SK-N-SH (cell line): ENCODE measurements around the gene CTDP1. TPM values are rescaled to one million over a fixed set of nuclear protein-coding genes. Genes with fewer than 3 reads are reported as not detected.

Source experiments
- CTCF ChIA-PET: fragments of 300-600, 350-600 bp; formaldehyde crosslinking; extraction: SDS; loops from one replicate; lab custom pipeline; 2021; lab: Yijun Ruan, JAX
- POLR2A ChIA-PET: fragments of 350-600 bp; sonication (Branson Sonifier 250); formaldehyde crosslinking; extraction: SDS; loops from one replicate; lab custom pipeline; 2020; ENCODE audit warnings: antibody characterized with exemption, inconsistent platforms; lab: Yijun Ruan, JAX
- DNase-seq: peaks from one replicate; pipeline ENCODE4 v3.0.0; 2012
- H2AFZ ChIP-seq: fragments of 200-600 bp; sonication (generic); 2 replicates; pipeline ENCODE4 v1.8.1; 2016; ENCODE audit warnings: antibody characterized with exemption, mild to moderate bottlenecking, low read depth
- H3F3A ChIP-seq: fragments of 200-600 bp; sonication (generic); replicated peaks from 2 replicates; pipeline ENCODE3; 2016; ENCODE audit warnings: antibody characterized with exemption, mild to moderate bottlenecking; ENCODE audit not compliant: insufficient read depth
- H3K27ac ChIP-seq, 2 experiments: fragments of 200-500 bp in 1 of 2; fragments of 200-600 bp in 1 of 2; sonication (Bioruptor generic) in 1 of 2; sonication (generic), shearing (Covaris generic) in 1 of 2; 2 replicates each; pipeline versions ENCODE4 v1.5.1 to v1.6.1; 2014 to 2016; ENCODE audit warnings: low read depth in 2 of 2, inconsistent platforms in 1 of 2, low read length in 1 of 2, mild to moderate bottlenecking in 1 of 2, mixed read lengths in 1 of 2
- H3K27me3 ChIP-seq: fragments of 200-600 bp; sonication (generic), shearing (Covaris generic); 2 replicates; pipeline ENCODE4 v1.6.1; 2016; ENCODE audit warnings: mixed run types; ENCODE audit not compliant: insufficient read depth
- H3K36me3 ChIP-seq, 2 experiments: fragments of 200-500 bp in 1 of 2; fragments of 200-600 bp in 1 of 2; sonication (Bioruptor generic) in 1 of 2; sonication (generic) in 1 of 2; replicated peaks in 1 of 2; 2 replicates each; pipeline versions ENCODE3 to v1.5.1; 2014 to 2016; ENCODE audit warnings: low read length in 1 of 2, mild to moderate bottlenecking in 1 of 2; ENCODE audit not compliant: insufficient read depth in 2 of 2, control insufficient read depth in 1 of 2
- H3K4me1 ChIP-seq, 2 experiments: fragments of 200-500 bp in 1 of 2; fragments of 200-600 bp in 1 of 2; sonication (Bioruptor generic) in 1 of 2; sonication (generic), shearing (Covaris generic) in 1 of 2; 2 replicates each; pipeline versions ENCODE4 v1.5.1 to v1.6.1; 2014 to 2016; ENCODE audit warnings: low read depth in 1 of 2, low read length in 1 of 2, mixed run types in 1 of 2; ENCODE audit not compliant: insufficient read depth in 2 of 2, control insufficient read depth in 1 of 2
- H3K4me2 ChIP-seq: fragments of 200-600 bp; sonication (generic), shearing (Covaris generic); 2 replicates; pipeline ENCODE4 v1.6.1; 2017; ENCODE audit warnings: mixed run types
- H3K4me3 ChIP-seq, 2 experiments: fragments of 200-500 bp in 1 of 2; fragments of 200-600 bp in 1 of 2; sonication (Bioruptor generic) in 1 of 2; sonication (generic), shearing (Covaris generic) in 1 of 2; 2 replicates each; pipeline versions ENCODE4 v1.5.1 to v1.8.1; 2014 to 2016; ENCODE audit warnings: low read depth in 2 of 2, inconsistent platforms in 1 of 2, low read length in 1 of 2, mild to moderate bottlenecking in 1 of 2, mixed read lengths in 1 of 2, moderate library complexity in 1 of 2
- H3K79me2 ChIP-seq: fragments of 200-600 bp; sonication (generic); 2 replicates; pipeline ENCODE4 v1.8.1; 2017; ENCODE audit warnings: mild to moderate bottlenecking; ENCODE audit not compliant: insufficient read depth
- H3K9ac ChIP-seq: fragments of 200-600 bp; sonication (generic); 2 replicates; pipeline ENCODE4 v1.6.1; 2017; ENCODE audit warnings: mixed run types
- H3K9me2 ChIP-seq: fragments of 200-600 bp; sonication (generic); 2 replicates; pipeline ENCODE4 v1.6.1; 2017; ENCODE audit warnings: mixed run types
- H3K9me3 ChIP-seq: fragments of 200-600 bp; sonication (generic); 2 replicates; pipeline ENCODE4 v1.6.1; 2017; ENCODE audit warnings: mixed run types, mild to moderate bottlenecking, moderate library complexity
- H4K20me1 ChIP-seq: fragments of 200-600 bp; sonication (generic); 2 replicates; pipeline ENCODE4 v1.6.1; 2017; ENCODE audit warnings: mild to moderate bottlenecking, mixed run types; ENCODE audit not compliant: insufficient read depth
- CHD2 ChIP-seq: fragments of 150-350 bp; IDR thresholded peaks from 2 replicates; pipeline ENCODE4 v1.6.1; 2018; ENCODE audit warnings: low read length; ENCODE audit not compliant: partially characterized antibody
- ELF1 ChIP-seq: IDR thresholded peaks from 2 replicates; pipeline ENCODE4 v1.4.0; 2012
- EP300 ChIP-seq, 2 experiments: IDR thresholded peaks; 2 replicates each; pipeline versions ENCODE4 v1.4.0 to v1.6.1; 2012; ENCODE audit warnings: borderline replicate concordance in 1 of 2, low read depth in 1 of 2, low read length in 1 of 2
- JUND ChIP-seq: IDR thresholded peaks from 2 replicates; pipeline ENCODE4 v1.4.0; 2012
- MXI1 ChIP-seq: IDR thresholded peaks from 2 replicates; pipeline ENCODE4 v1.6.1; 2012; ENCODE audit warnings: mild to moderate bottlenecking, low read depth, low read length, improper control_type of control experiment
- POLR2AphosphoS5 ChIP-seq: IDR thresholded peaks from 2 replicates; pipeline ENCODE4 v1.6.1; 2012; ENCODE audit warnings: low read depth, low read length
- RCOR1 ChIP-seq: fragments of 150-350 bp; IDR thresholded peaks from 2 replicates; pipeline ENCODE4 v1.6.1; 2017; ENCODE audit warnings: antibody characterized with exemption, low read length
- TEAD4 ChIP-seq: IDR thresholded peaks from 2 replicates; pipeline ENCODE4 v1.4.0; 2012; ENCODE audit warnings: mild to moderate bottlenecking, borderline replicate concordance; ENCODE audit not compliant: insufficient read depth
- YY1 ChIP-seq: IDR thresholded peaks from 2 replicates; pipeline ENCODE4 v1.4.0; 2012; ENCODE audit warnings: low read depth, mild to moderate bottlenecking
- WGBS: methylation state at CpG from one replicate; pipeline ENCODE4 v1.1.6; 2017; ENCODE audit warnings: low lambda C conversion rate; 5-methylcytosine and 5-hydroxymethylcytosine counted together
- polyA plus RNA-seq, 3 experiments: library from polyadenylated mRNA; depleted of rRNA; stranded (reverse); fragments of >200 nt; gene quantifications; 2 replicates each; pipeline ENCODE4 v1.2.3, GENCODE V29; 2012

Gene CTDP1
- polyA plus RNA-seq, 1 of the 3 experiments (the other 2 are of a cell fraction): 15.6 TPM

DNA sequence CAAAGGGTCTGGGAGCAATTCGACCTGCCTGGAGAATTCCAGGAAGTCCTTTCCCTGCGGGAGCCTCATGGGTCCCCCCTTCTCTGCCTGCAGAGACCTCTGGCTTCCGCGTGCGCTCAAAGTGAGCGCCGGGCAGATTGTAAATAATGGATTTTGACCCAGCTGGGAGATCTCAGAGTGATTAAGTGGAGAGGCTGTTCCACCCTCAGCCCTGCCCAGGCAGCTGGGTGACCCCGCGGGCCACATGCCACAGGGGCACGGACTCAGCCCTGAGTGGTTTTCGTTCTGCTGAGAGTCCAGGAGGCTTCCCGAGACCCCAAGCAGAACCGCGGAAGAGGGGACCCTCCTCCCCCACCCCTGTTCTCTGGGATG lies 119.4 kb downstream of the CTDP1 start:
- ChIA-PET CTCF (no interaction called here), POLR2A (no interaction called here)
- no peak overlapping the region for H2AFZ ChIP-seq
- H3K4me1 ChIP-seq: no peaks in the 10 kb centered on the region
- H3K79me2 ChIP-seq: no peaks in the 10 kb centered on the region
- no peaks in the 10 kb centered on the region for H3K9me2 ChIP-seq
- no peak for DNase-seq
- H3K9me3 ChIP-seq: no peaks in the 10 kb centered on the region
- H3F3A ChIP-seq: no peaks in the 10 kb centered on the region
- no peak overlapping the region for H3K4me2 ChIP-seq
- no peak for TF ChIP-seq TEAD4
- TF ChIP-seq MXI1: no peak
- no peak for TF ChIP-seq POLR2AphosphoS5
- no peak for TF ChIP-seq JUND
- no peak overlapping the region for H3K27ac ChIP-seq
- 0% methylated on average over 3 of the region's 14 CpGs for WGBS
- H3K9ac ChIP-seq: no peak overlapping the region
- peaks cover 82% of the 10 kb centered on the region for H3K27me3 ChIP-seq
- no peaks in the 10 kb centered on the region for H3K36me3 ChIP-seq
- no peaks in the 10 kb centered on the region for H4K20me1 ChIP-seq
- H3K4me3 ChIP-seq: no peak overlapping the region

DNA sequence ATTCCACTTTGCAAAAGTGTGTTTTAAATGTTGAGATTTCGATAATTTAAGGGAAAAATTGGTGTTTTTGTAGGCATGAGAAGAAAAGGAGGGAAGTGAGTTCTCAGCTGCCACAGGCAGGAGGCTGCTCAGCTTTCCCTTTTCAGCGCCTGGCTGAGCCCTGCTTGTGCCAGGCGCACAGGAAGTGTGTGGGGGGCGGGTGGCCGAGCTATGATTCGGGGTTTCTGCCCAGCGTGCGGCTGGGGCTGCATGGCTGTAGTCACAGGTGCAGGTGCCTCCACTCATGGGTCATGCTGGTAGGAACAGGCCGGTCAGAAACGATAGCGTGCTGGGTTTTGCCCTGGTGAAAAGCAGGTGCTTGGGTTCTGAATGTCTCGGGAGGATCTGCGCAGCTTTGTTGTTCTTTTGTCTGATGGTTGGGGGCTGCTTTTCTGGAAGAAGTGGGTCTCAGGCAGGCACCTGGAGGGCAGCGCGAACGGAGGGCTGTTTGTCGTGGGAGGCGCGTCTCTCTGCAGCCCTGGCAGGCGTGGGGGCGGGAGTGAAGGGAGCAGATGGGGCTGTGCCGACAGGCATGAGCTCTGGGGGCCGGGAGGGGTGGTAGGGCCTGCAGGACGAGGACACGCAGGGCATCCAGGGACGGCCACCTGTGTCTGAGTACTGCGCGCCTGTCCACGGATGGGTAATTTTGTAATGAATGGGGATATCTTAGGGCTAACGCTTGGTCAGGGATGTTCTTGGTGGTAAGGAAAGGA lies 120.2 kb downstream of the CTDP1 start:
- 19% methylated on average over 25 of the region's 30 CpGs for WGBS
- POLR2A ChIA-PET: no interaction called here

DNA sequence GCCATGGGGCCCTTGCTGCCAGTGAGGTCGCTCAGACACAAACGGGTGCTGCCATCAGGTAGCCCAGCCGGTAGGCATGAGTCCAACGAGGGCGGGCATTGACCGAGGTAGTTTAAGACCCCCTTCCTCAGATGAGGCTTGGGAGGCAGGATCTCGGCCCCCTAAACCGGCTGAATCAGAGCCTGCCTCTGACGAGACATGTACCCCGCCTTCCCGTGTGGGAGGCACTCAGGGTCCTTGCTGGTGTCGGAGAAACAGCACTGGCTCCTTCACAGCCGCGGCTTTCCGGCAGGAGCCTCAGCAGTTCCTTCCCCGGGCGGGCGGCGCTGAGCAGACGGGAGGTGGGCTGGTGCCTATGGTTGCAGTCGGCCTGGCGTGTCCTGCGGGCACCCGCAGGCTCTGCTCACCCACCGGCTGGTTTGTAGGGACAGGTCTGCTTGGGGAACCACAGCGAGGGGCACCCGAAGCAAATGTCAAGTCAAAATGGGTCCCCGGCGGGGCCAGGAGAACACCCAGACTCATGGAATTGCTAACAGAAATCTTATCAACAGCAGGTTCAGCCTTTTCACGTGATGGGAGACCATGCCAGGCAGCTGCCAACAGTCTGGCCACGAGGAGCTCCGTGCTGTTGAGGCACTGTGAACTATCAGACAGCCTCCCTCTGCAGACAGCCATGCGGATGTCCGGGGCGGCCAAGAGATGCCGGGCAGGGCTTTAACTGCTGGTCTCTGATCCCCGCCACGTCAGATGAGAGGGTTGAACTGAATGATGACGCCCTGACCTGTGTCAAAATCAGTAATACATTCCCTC lies 121.0 kb downstream of the CTDP1 start:
- TF ChIP-seq RCOR1 (no peak), CHD2 (no peak)
- H3K27me3 ChIP-seq: peaks cover 91% of the 10 kb centered on the region
- ChIA-PET POLR2A (no interaction called here), CTCF (no interaction called here)
- H3K79me2 ChIP-seq: no peaks in the 10 kb centered on the region
- H4K20me1 ChIP-seq: no peaks in the 10 kb centered on the region
- no peak for DNase-seq
- H3K9me3 ChIP-seq: no peaks in the 10 kb centered on the region
- H3K4me2 ChIP-seq: no peak overlapping the region
- H3K36me3 ChIP-seq: no peaks in the 10 kb centered on the region
- H3K4me1 ChIP-seq: no peaks in the 10 kb centered on the region
- WGBS: 32% methylated on average over 17 of the region's 39 CpGs
- H3F3A ChIP-seq: no peaks in the 10 kb centered on the region
- no peak overlapping the region for H2AFZ ChIP-seq
- H3K9me2 ChIP-seq: no peaks in the 10 kb centered on the region
- H3K4me3 ChIP-seq: no peak overlapping the region
- no peak overlapping the region for H3K27ac ChIP-seq
- H3K9ac ChIP-seq: no peak overlapping the region

More for the DNA sequence above, 120.2 kb downstream of the CTDP1 start:
- H3K9me2 ChIP-seq: no peaks in the 10 kb centered on the region
- H3K9ac ChIP-seq: no peak overlapping the region
- no peak overlapping the region for H3K27ac ChIP-seq
- no peak overlapping the region for H2AFZ ChIP-seq
- H3K9me3 ChIP-seq: no peaks in the 10 kb centered on the region
- no peak overlapping the region for H3K4me3 ChIP-seq
- no peak overlapping the region for H3K4me2 ChIP-seq
- TF ChIP-seq EP300 (IDR thresholded peaks at IDR 0.05; ENCODE audit: borderline replicate concordance in 1 of 2, low read depth in 1 of 2, low read length in 1 of 2) (no peak), ELF1 (no peak), POLR2AphosphoS5 (no peak), YY1 (no peak), JUND (no peak)
- H3K79me2 ChIP-seq: no peaks in the 10 kb centered on the region
- no peaks in the 10 kb centered on the region for H3K36me3 ChIP-seq
- CTCF ChIA-PET: no interaction called here
- H3F3A ChIP-seq: no peaks in the 10 kb centered on the region
- DNase-seq: no peak
- H4K20me1 ChIP-seq: no peaks in the 10 kb centered on the region
- H3K4me1 ChIP-seq: no peaks in the 10 kb centered on the region
- peaks cover 86% of the 10 kb centered on the region for H3K27me3 ChIP-seq
